Eye (tissue), 1 donor: ENCODE results near the gene SLX4IP.

ENCODE experiments used
- DNase-seq: peaks from one replicate; pipeline ENCODE4 v3.0.0-alpha.2; 2015

Gene SLX4IP

DNA sequence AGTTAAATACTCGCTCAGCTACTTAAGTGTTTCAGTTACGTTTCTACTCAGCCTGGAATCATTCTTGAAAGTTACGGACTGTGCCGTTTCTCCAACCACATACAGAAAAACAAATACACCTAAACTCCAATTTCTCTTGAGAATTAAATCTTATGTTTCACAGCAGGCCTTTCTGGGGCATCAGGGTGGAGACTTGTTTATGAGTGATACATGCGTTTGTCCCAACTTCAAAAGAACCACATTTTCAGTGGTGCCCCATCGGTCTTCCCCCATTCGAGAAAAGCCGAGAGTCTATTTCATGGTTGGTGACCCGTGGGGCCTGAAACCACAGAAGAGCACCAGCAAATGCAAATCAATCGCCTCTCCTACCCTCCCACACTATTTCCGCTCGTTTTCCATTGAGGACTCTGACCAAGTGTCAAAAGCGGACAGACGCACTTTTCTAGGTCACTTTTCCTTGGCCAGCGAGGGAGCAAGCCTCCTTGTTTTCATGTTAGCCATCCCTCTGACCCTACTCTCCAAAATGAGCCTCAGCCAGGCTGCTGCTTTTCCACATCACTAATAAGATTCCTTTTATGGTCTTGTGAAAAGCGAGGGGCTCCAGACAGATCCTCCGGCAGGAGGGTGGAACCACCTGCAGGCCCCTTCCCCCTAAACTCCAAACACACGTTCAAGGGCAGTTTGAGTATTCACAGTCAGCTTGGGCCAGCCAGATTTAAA is 235.6 kb downstream of the SLX4IP start:
- no peak for DNase-seq

DNA sequence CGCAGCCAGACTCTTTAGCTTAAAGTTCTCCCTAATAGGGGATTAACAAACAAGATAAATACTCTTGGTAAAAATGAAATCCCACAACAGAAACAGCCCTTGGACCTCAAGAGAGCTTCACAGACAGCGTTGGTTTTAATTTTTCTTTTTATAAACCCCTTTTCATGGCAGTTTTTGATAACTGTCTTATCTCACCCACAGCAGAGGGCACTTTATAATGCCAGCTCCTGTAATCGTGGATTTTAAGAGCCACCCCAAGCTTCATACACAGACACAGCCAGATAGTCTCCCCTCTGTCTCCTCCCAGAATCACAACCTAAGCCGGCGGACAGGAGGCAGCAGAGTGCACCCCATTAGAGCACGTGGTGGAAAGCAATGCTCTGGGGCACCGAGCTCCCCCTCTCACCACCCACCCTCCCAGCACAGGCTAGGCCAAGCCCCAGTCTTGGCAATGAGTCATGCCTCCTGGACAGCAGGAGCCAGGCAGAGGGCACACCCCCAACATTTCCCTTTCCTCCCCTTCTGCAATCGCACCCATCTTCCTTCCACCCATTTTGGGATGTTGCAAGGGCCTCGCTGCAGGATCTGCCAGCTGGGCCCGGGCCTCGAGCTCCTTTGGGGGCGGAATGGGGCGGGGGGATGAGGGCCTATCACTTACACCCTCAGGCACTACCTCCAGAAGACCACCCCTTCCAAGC is 236.3 kb downstream of the SLX4IP start:
- DNase-seq: peak; percentile 82

DNA sequence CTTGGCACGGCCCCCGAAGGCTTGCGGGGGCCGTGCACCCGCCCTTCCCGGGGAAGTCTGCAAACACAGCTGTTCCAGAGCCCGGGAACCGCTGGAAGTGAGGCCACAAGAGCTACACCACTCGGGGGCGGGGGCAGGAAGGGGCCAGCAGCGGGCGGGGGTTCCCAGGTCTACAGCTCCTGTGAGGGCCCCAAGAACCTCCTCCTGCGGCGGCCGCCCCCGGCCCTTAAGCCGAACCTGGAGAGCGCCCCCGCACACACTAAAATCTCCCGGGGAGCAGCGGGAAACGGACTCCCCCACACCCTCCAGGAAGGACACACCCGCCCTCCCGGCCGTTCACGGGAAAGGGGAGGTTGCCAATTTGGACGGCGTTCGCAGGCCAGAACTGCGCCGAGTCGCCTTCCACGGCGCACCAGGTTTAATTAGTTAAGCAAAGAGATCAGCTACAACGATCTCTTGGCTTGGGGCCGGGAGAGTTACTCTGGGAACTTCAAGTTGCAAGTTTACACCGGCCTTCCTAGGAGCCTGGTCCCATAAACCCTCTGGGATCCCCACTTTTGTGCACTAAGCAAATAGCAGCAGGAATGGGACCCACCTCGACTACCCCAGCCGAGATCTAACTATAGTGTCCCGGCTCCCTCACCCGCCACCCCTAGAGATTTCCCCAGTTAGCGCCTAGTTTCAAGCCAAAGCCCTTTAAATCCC is 237.0 kb downstream of the SLX4IP start:
- peak; percentile 78 for DNase-seq

DNA sequence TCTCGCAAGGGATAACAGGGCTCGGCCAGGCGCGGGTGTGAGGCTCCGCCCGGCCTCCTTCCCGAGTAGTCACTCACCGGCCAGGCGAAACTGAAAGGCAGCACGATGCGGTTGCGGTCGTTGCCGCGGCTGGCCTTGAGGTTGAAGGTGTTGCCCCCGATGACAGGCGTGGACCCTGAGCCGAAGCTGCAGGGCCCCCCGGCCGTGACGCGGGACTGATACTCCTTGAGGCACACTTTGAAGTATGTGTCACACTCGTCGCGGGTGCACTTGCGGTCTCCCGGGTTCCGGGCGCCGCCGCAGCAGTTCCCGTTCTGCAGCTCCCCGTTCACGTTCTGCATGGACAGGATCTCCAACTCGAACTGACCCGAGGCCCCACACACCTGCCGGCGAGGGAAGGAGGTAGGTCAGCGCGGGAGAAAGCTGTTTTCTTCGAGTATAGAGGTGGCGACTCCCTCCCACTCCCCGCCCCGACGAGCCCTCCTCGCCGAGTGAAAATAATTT is 237.6 kb downstream of the SLX4IP start:
- DNase-seq: peak; percentile 82

DNA sequence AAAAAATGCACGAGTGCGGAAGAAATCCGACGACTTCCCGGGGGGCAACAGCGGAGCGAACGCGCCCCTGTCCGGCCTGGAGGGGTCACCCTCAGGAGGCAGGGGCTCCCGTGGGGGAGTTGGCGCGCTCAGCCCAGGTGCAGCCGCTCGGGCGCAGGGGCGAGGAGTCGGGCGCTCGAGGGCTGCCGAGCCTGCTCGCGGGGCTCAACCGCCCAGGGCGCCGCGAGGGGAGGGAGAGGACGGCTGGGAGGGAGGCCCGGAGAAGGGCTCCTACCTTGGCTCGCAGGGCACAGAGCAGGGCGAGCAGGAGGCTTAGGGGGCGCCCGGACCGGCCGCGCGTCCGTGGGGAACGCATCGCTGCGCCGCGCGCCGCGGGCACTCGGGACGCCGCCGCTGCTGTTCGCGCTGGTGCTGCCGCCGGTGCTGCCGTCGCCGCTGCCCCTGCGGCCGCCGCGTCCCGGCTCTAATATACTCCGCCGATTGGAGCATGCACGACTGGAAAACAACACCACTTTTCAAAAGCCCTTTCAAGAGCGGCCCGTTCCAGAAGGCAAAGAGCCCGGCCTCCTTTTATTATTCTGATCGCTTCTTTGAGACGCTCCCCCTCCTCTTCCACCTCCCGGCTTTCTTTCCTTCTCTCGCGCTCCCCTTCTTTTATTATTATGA is 238.2 kb downstream of the SLX4IP start:
- DNase-seq: no peak

DNA sequence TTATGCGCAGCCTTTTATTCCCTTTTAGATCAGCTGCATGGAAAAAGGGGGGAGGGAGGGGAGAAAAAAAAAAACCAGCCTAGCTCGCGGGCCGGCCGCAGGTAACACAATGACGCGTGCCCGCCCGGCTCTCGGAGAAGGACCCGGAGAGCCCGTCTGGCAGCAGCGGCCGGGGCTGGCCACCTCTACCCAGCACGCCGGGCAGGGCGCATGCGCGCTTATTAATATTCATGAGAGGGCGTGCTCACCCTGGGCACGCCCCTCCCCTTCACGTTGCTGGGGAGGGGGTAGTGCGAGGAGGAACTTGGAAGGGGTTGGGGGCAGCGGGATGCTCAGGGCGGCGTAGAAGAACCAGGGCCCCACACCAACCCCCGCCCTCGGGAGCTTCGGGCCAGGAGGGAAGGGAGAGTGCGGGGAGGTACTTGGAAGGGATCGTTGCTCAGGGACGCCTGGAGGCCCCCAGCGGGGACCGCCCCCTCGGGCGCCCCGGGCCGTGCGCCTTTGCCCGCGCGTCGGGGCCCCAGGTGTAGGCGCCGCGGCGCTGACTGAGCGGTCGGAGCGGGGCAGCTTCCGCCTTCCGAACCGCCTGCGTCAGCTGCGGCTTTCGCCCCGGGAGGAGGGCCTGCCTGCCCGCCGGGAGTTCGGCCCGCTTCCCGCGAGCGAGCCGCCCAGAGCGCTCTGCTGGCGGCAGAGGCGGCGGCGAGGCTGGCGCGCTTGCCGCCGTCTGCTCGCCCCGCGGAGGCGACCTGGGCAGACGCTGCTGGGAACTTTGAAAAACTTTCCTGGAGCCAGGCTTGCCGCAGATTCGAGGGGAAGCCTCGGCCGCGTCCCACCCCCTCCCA is 239.0 kb downstream of the SLX4IP start, which contains the start of gene JAG1:
Gene JAG1, minus strand, starts transcription at position 158 of the 842 bp plus-strand sequence. CDS start 469 bp downstream, outside the sequence.
- peak; percentile 98 for DNase-seq

DNA sequence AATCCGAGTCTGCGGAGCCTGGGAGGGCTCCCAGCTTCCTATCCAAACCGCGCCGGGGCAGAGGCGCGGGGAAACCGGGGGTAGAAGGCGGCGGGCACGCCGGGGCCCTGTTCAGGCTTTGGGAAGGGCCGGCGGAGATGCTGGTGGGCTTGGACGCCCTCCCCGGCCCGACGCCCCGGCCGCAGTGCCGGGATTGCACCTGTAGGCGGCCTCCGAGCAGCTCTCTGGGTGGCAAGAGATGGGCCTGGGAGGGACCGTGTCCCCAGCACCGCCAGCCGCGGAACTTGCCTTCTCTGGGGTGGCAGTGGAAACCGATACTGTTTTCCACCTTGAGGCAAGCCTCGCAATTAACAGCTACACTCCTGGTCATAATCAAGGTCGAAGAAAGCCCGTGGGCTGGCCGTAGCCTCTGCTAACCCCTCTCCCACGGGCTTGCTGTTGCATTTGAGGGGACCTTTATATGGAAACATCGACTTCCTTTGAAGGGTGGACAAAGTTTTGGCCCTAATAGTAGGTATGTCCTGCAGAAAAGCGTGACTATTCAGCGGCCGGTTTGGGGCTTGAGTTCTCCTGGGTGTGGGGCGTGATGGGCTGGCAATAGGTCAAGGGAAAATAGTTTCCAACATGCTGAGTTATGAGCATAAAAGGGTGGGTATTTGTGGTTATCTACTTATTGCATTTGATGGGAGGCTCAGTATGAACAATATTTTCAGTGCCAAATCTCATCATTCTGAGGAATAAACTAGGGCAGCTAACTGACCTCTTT is 239.8 kb downstream of the SLX4IP start:
- peak; percentile 86 for DNase-seq

DNA sequence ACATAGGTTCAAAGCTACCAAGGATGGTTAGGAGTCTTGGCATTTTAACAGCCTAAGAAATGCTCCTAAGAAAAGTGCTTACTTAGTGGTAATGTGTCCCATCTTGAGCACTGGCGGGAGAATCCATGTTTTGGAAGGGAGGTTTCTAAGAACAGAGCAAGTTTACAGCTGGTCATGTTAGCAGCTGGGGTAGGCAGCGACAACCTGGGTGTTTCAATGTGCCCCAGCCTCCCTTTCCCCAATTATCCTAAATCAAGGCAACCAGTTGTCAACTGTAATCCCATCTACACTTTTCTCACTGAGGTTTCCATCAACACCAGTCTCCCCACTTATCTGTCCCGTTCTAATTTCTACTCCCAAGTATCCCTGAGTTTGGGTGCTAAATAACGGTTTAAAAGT is 240.3 kb downstream of the SLX4IP start:
- no peak for DNase-seq

DNA sequence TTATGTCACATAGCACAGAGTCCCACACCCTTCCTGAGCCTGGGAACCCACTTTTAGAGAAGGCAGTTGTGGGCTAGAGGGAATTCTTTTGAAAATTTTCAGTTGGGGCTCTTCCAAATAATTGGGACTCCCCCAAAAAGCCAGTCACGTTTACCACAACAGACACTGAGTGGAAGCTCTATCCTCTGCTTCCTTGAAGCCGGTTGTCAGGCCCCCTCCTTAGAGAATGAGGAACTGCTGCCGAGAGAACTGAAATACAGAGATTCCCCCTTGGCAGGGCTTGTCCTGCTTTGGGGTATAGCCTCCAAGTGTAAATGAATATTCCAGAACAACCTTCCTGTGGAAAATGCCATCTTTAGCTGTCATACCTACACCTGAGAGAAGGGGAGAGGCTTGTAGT is 241.4 kb downstream of the SLX4IP start:
- DNase-seq: no peak
